GM19099 (cell line): ENCODE data around the gene PRELID2.

Source experiments
- POLR2A ChIP-seq: IDR thresholded peaks from 3 replicates; pipeline ENCODE4 v1.6.1; 2011; ENCODE audit warnings: low read depth; ENCODE audit not compliant: insufficient read length; ENCODE audit errors: extremely low read depth

PRELID2 gene

GRCh38 chr5:145743396-145744061 is 91.6 kb downstream of the PRELID2 start:
- TF ChIP-seq POLR2A, result no peak

GRCh38 chr5:145739843-145740242 is 95.3 kb downstream of the PRELID2 start:
- TF ChIP-seq POLR2A, result no peak

- no peak for TF ChIP-seq POLR2A
These were observed 96.9 kb downstream of the PRELID2 start for GRCh38 chr5:145738227-145738626.

- no peak for TF ChIP-seq POLR2A
These were observed 97.6 kb downstream of the PRELID2 start for GRCh38 chr5:145737578-145737977.

- no peak for TF ChIP-seq POLR2A
These were observed 111.6 kb downstream of the PRELID2 start for GRCh38 chr5:145723516-145723915.

- TF ChIP-seq POLR2A, result no peak
These were observed 116.2 kb downstream of the PRELID2 start for GRCh38 chr5:145718956-145719355.

- TF ChIP-seq POLR2A, result no peak
These were observed 119.7 kb downstream of the PRELID2 start for GRCh38 chr5:145715412-145715811.

- TF ChIP-seq POLR2A, result no peak
These were observed 122.9 kb downstream of the PRELID2 start for GRCh38 chr5:145712245-145712644.

GRCh38 chr5:145711417-145711816 is 123.7 kb downstream of the PRELID2 start:
- TF ChIP-seq POLR2A, result no peak
